B cell (primary cell): Measurements from ENCODE around the gene PLCG1. TPM values are rescaled to one million over a fixed set of nuclear protein-coding genes. Genes with fewer than 3 reads are reported as not detected.
A peak's percentile ranks its signal among the peaks of the same experiment; 100 is the strongest.

Experiments used
- ATAC-seq: fragments of 200-7000 bp; cut with Tn5 transposase; one replicate; pipeline ENCODE4 v1.10.0; 2021; ENCODE audit warnings: low read depth, mild to moderate bottlenecking, moderate number of reproducible peaks, moderate library complexity
- CTCF ChIA-PET: fragments of 350-600 bp; sonication (Branson Sonifier 250); formaldehyde crosslinking; loops from one replicate; lab custom pipeline; 2021; ENCODE audit warnings: antibody characterized with exemption, inconsistent platforms; lab: Charles Lee
- POLR2A ChIA-PET: fragments of 350-600 bp; sonication (Branson Sonifier 250); formaldehyde crosslinking; loops from one replicate; lab custom pipeline; 2021; ENCODE audit warnings: antibody characterized with exemption; lab: Charles Lee
- DNase-seq: peaks from one replicate; pipeline ENCODE4 v3.0.0; 2013
- H2AFZ ChIP-seq: 2 replicates; pipeline ENCODE4 v1.6.1; 2012; ENCODE audit warnings: mild to moderate bottlenecking, low read depth, low read length; ENCODE audit not compliant: insufficient read depth, poor library complexity, severe bottlenecking
- H3K27ac ChIP-seq, 2 donors: 1 replicate in 1 of 2; 2 replicates in 1 of 2; pipeline ENCODE4 v1.5.1; 2012 to 2013; ENCODE audit warnings: low read length in 2 of 2, mild to moderate bottlenecking in 2 of 2, moderate library complexity in 1 of 2
- H3K27me3 ChIP-seq, 4 experiments: fragments of 200-600 bp in 1 of 4; sonication (generic) in 1 of 4; replicated peaks in 1 of 4; 1 replicate in 2 of 4; 2 replicates in 2 of 4; pipeline versions ENCODE4 v1.6.1 to v1.7.0; 2013 to 2016; ENCODE audit warnings: low read length in 3 of 4, mild to moderate bottlenecking in 2 of 4, mixed read lengths in 1 of 4, moderate library complexity in 1 of 4; ENCODE audit not compliant: insufficient read depth in 4 of 4, control insufficient read depth in 3 of 4; ENCODE audit errors: control extremely low read depth in 1 of 4
- H3K36me3 ChIP-seq, 2 experiments: replicated peaks in 1 of 2; 1 replicate in 1 of 2; 2 replicates in 1 of 2; pipeline versions ENCODE4 v1.6.1 to v1.7.1; 2013; ENCODE audit warnings: low read length in 1 of 2; ENCODE audit not compliant: insufficient read depth in 2 of 2, control insufficient read depth in 1 of 2; ENCODE audit errors: control extremely low read depth in 1 of 2, extremely low read depth in 1 of 2
- H3K4me1 ChIP-seq, 2 donors: fragments of 200-600 bp in 1 of 2; sonication (generic) in 1 of 2; 1 replicate in 1 of 2; 2 replicates in 1 of 2; pipeline versions ENCODE4 v1.5.1 to v1.6.1; 2013 to 2017; ENCODE audit warnings: low read length in 2 of 2; ENCODE audit not compliant: control insufficient read depth in 2 of 2, insufficient read depth in 2 of 2
- H3K4me2 ChIP-seq: replicated peaks from 2 replicates; pipeline ENCODE3; 2012; ENCODE audit warnings: mild to moderate bottlenecking, low read depth, low read length; ENCODE audit not compliant: poor library complexity, severe bottlenecking
- H3K4me3 ChIP-seq, 5 experiments: fragments of 200-600 bp in 1 of 5; sonication (generic) in 1 of 5; 1 replicate in 3 of 5; 2 replicates in 2 of 5; pipeline versions ENCODE4 v1.5.1 to v1.7.0; 2011 to 2016; ENCODE audit warnings: low read length in 4 of 5, mild to moderate bottlenecking in 4 of 5, low read depth in 2 of 5, control low read depth in 1 of 5, moderate library complexity in 1 of 5; ENCODE audit not compliant: insufficient read depth in 1 of 5; ENCODE audit errors: control extremely low read depth in 1 of 5, extremely low read depth in 1 of 5
- H3K79me2 ChIP-seq: fragments of 200-600 bp; sonication (generic); one replicate; pipeline ENCODE4 v1.6.0; 2016; ENCODE audit warnings: low read length; ENCODE audit not compliant: control insufficient read depth, insufficient read depth
- H3K9ac ChIP-seq: fragments of 200-600 bp; sonication (generic); 2 replicates; pipeline ENCODE4 v1.6.1; 2017; ENCODE audit warnings: mild to moderate bottlenecking, low read length, moderate library complexity
- H3K9me3 ChIP-seq, 3 donors: one replicate each; pipeline versions ENCODE4 v1.6.1 to v1.7.1; 2013; ENCODE audit warnings: low read length in 2 of 3; ENCODE audit not compliant: control insufficient read depth in 2 of 3, insufficient read depth in 1 of 3; ENCODE audit errors: control extremely low read depth in 1 of 3
- H4K20me1 ChIP-seq: 2 replicates; pipeline ENCODE4 v1.6.0; 2012; ENCODE audit warnings: mild to moderate bottlenecking, low read length; ENCODE audit not compliant: insufficient read depth, control insufficient read depth, poor library complexity, severe bottlenecking
- H3K27ac Mint-ChIP-seq: one replicate; pipeline ENCODE4 v1.8.0; 2021; ENCODE audit warnings: mixed read lengths
- H3K27me3 Mint-ChIP-seq: one replicate; pipeline ENCODE4 v1.8.0; 2021; ENCODE audit warnings: mixed read lengths
- H3K4me1 Mint-ChIP-seq: one replicate; pipeline ENCODE4 v1.8.0; 2021; ENCODE audit warnings: mixed read lengths
- H3K4me3 Mint-ChIP-seq: one replicate; pipeline ENCODE4 v1.8.0; 2021; ENCODE audit warnings: mixed read lengths
- H3K9me3 Mint-ChIP-seq: one replicate; pipeline ENCODE4 v1.8.0; 2022; ENCODE audit warnings: mixed read lengths; ENCODE audit not compliant: insufficient read depth
- EZH2 ChIP-seq: IDR thresholded peaks from 2 replicates; pipeline ENCODE4 v1.6.1; 2012; ENCODE audit warnings: borderline replicate concordance, low read depth, mild to moderate bottlenecking, moderate library complexity, low read length; ENCODE audit not compliant: insufficient read depth, poor library complexity, severe bottlenecking
- WGBS: methylation state at CpG from one replicate; pipeline ENCODE4 v1.1.5; 2013; ENCODE audit warnings: missing lambda C conversion rate; ENCODE audit not compliant: insufficient coverage; 5-methylcytosine and 5-hydroxymethylcytosine counted together
- intact Hi-C: fragments of 100-400 bp; cut with micrococcal nuclease; formaldehyde crosslinking; loops from one replicate; pipeline ENCODE4 v1.10.0; 2022
- polyA plus RNA-seq: library from polyadenylated mRNA; depleted of rRNA; stranded (reverse); fragments of >200 nt; gene quantifications from 2 replicates; pipeline ENCODE4 v1.2.3, GENCODE V29; 2012
- total RNA-seq, 2 donors: library from RNA; stranded (reverse); fragments of 120-200 nt in 1 of 2; gene quantifications; 1 replicate in 1 of 2; 2 replicates in 1 of 2; pipeline versions ENCODE4 v1.2.3 to v1.2.4, GENCODE V29; 2013 to 2022
- TF ChIP-seq, protein P1 (sequence below): fragments of 200-600 bp; IDR thresholded peaks from one replicate; pipeline ENCODE4 v1.8.0; 2022; ENCODE audit warnings: antibody characterized with exemption, mild to moderate bottlenecking

PLCG1 gene
- total and polyA plus RNA-seq, 2 donors (not counting 1 experiment from before 2014, with no cell fraction given) = 98.7 to 101 TPM

DNA sequence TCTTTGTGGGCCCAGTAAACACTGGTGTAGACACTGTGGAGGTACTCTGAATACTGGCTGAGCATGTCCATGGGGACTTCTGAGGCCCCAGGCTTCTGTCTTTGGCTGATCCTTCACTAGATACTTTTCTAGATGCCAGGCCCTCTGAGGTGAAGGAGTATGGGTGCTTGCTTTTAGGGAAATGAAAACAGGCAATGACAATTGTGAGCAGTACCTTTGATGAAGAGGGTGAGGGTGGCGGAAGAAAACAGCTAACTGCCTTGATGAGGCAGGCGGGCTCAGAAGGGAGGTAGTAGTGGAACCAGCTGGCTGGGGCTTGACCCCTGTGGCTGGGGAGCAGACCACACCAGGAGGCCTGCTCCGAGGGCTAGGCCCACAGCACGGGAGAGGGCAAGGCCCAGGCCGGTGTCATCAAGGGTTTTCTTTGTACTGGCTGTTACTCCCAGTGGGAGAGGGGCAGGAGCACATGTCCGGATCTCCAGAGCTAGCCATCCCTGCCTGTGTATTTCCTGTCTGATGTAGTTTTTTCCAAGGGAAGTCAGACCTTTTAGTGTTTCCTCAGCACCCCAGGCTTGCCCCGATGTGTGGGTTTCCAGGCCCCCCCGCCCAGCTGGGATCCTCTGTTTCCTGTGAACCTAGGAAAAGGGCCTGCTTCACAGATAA, 3.9 kb downstream of the PLCG1 start:
- Histone ChIP-seq H3K79me2 (peaks cover 77% of the 10 kb centered on the region), H3K4me3 (no peak overlapping the region), H3K9me3 (no peaks in the 10 kb centered on the region), H2AFZ (no peak overlapping the region), H3K4me1 (peaks cover 62 to 71% of the 10 kb centered on the region in 2 donors), H3K27me3 (no peaks in the 10 kb centered on the region), H3K4me2 (peak overlapping the region; percentile 11), H3K36me3 (peaks cover 0 to 3% of the 10 kb centered on the region in 2 experiments), H4K20me1 (peaks cover 36% of the 10 kb centered on the region), H3K9ac (no peak overlapping the region), H3K27ac (peak overlapping the region; percentile 45 to 51)
- intact Hi-C loops = loop anchor here (1.0 kb wide), 1 partner anchor 16 kb away; no protein-coding TSS in a partner anchor
- H3K27ac Mint-ChIP-seq = peak overlapping the region; percentile 77
- 49% methylated on average over 5 of the region's 8 CpGs for WGBS
- DNase-seq (peak; percentile 48), ATAC-seq (no peak)
- CTCF ChIA-PET = interaction anchor here (0.9 to 10.0 kb wide), 5 partner anchors 14 to 198 kb away, joined by 3 to 122 read pairs (median 5); no protein-coding TSS in a partner anchor
- no peak for TF ChIP-seq EZH2
- TF ChIP-seq, protein P1, sequence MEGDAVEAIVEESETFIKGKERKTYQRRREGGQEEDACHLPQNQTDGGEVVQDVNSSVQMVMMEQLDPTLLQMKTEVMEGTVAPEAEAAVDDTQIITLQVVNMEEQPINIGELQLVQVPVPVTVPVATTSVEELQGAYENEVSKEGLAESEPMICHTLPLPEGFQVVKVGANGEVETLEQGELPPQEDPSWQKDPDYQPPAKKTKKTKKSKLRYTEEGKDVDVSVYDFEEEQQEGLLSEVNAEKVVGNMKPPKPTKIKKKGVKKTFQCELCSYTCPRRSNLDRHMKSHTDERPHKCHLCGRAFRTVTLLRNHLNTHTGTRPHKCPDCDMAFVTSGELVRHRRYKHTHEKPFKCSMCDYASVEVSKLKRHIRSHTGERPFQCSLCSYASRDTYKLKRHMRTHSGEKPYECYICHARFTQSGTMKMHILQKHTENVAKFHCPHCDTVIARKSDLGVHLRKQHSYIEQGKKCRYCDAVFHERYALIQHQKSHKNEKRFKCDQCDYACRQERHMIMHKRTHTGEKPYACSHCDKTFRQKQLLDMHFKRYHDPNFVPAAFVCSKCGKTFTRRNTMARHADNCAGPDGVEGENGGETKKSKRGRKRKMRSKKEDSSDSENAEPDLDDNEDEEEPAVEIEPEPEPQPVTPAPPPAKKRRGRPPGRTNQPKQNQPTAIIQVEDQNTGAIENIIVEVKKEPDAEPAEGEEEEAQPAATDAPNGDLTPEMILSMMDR = no peak
- H3K9me3 Mint-ChIP-seq = no peaks in the 10 kb centered on the region
- H3K27me3 Mint-ChIP-seq = no peaks in the 10 kb centered on the region
- peak overlapping the region; percentile 27 for H3K4me3 Mint-ChIP-seq
- H3K4me1 Mint-ChIP-seq = peaks cover 77% of the 10 kb centered on the region
- POLR2A ChIA-PET = interaction anchor here (0.5 to 1.4 kb wide), 3 partner anchors 12 to 181 kb away, joined by 3 to 5 read pairs (median 3); no protein-coding TSS in a partner anchor

DNA sequence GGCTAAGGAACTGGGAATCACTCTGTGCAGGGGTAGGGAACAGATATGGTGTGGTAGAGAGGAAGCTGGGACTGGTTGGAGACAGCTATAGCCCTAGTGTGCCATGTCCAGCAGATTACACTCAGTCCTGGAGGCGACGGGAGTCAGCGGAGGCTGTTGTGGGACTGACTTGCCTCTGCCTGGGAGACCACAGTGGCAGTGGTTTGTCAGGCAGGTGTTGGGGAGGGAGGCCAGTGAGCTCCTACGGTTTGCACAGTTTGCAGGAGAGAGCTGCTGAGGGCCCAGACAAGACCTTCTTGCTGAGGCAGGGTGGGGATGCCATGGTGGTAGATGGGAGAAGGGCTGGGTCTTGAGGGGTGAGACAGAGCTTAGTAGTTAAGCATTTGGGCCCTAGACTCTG, 4.9 kb downstream of the PLCG1 start:
- WGBS = 100% methylated on average over 4 of the region's 4 CpGs
- Mint-ChIP-seq H3K4me3 (no peak overlapping the region), H3K27ac (no peak overlapping the region), H3K4me1 (peaks cover 85% of the 10 kb centered on the region), H3K9me3 (no peaks in the 10 kb centered on the region), H3K27me3 (no peaks in the 10 kb centered on the region)
- Histone ChIP-seq H3K9ac (no peak overlapping the region), H3K27ac (no peak overlapping the region), H4K20me1 (peaks cover 45% of the 10 kb centered on the region), H3K36me3 (peaks cover 0 to 3% of the 10 kb centered on the region in 2 experiments), H3K27me3 (no peaks in the 10 kb centered on the region), H3K4me2 (no peak overlapping the region), H3K4me3 (no peak overlapping the region), H2AFZ (no peak overlapping the region), H3K4me1 (peaks cover 63 to 76% of the 10 kb centered on the region in 2 donors), H3K79me2 (peaks cover 87% of the 10 kb centered on the region), H3K9me3 (no peaks in the 10 kb centered on the region)
- no peak for TF ChIP-seq EZH2
- TF ChIP-seq, protein P1 = no peak
- ATAC-seq (no peak), DNase-seq (no peak)
- CTCF ChIA-PET = interaction anchor here (1.4 to 10.0 kb wide), 3 partner anchors 13 to 197 kb away, joined by 5 to 122 read pairs (median 8); no protein-coding TSS in a partner anchor
- intact Hi-C loops = no loop called here
- POLR2A ChIA-PET = interaction anchor here (0.5 to 1.4 kb wide), 2 partner anchors 11 to 180 kb away, joined by 3 to 5 read pairs; no protein-coding TSS in a partner anchor
